KMS-11 (cell line): ENCODE data around the gene SNRPD1.
A peak's percentile ranks its signal among the peaks of the same experiment; 100 is the strongest.

ENCODE experiments used
- H2AFZ ChIP-seq: fragments of 200-600 bp; sonication (generic); 2 replicates; pipeline ENCODE4 v1.6.1; 2016; ENCODE audit warnings: antibody characterized with exemption, mixed run types, low read depth
- H3K27ac ChIP-seq: fragments of 200-600 bp; sonication (generic); 2 replicates; pipeline ENCODE4 v1.6.1; 2016; ENCODE audit warnings: mild to moderate bottlenecking, mixed run types
- H3K27me3 ChIP-seq: fragments of 200-600 bp; sonication (generic); 2 replicates; pipeline ENCODE4 v1.6.1; 2017; ENCODE audit warnings: mild to moderate bottlenecking, low read depth, mixed run types, moderate library complexity; ENCODE audit not compliant: insufficient read depth
- H3K36me3 ChIP-seq: fragments of 200-600 bp; sonication (generic); 2 replicates; pipeline ENCODE4 v1.6.1; 2017; ENCODE audit warnings: mild to moderate bottlenecking, mixed run types; ENCODE audit not compliant: insufficient read depth
- H3K4me1 ChIP-seq: fragments of 200-600 bp; sonication (generic); 2 replicates; pipeline ENCODE4 v1.6.1; 2016; ENCODE audit warnings: mild to moderate bottlenecking, low read depth, mixed run types; ENCODE audit not compliant: poor library complexity, severe bottlenecking
- H3K4me2 ChIP-seq: fragments of 200-600 bp; sonication (generic); 2 replicates; pipeline ENCODE4 v1.7.0; 2016; ENCODE audit warnings: mild to moderate bottlenecking, mixed run types
- H3K4me3 ChIP-seq: fragments of 200-600 bp; sonication (generic); IDR thresholded peaks from 2 replicates; pipeline ENCODE4 v1.6.1; 2017; ENCODE audit warnings: low read depth, low read length, mixed read lengths; ENCODE audit not compliant: insufficient read depth
- H3K79me2 ChIP-seq: fragments of 200-600 bp; sonication (generic); 2 replicates; pipeline ENCODE4 v1.6.1; 2016; ENCODE audit warnings: low read depth, mixed run types; ENCODE audit not compliant: insufficient read depth
- H3K9ac ChIP-seq: fragments of 200-600 bp; sonication (generic); 2 replicates; pipeline ENCODE4 v1.6.1; 2016; ENCODE audit warnings: mild to moderate bottlenecking, mixed run types
- H4K20me1 ChIP-seq: fragments of 200-600 bp; sonication (generic); 2 replicates; pipeline ENCODE4 v1.6.1; 2016; ENCODE audit warnings: mild to moderate bottlenecking, mixed run types; ENCODE audit not compliant: insufficient read depth
- CTCF ChIP-seq: fragments of 200-600 bp; sonication (generic); conservative IDR thresholded peaks from 2 replicates; pipeline ENCODE4 v1.6.1; 2017; ENCODE audit warnings: low read depth, mild to moderate bottlenecking, antibody characterized with exemption, low read length, moderate library complexity, mixed read lengths

SNRPD1 gene

DNA sequence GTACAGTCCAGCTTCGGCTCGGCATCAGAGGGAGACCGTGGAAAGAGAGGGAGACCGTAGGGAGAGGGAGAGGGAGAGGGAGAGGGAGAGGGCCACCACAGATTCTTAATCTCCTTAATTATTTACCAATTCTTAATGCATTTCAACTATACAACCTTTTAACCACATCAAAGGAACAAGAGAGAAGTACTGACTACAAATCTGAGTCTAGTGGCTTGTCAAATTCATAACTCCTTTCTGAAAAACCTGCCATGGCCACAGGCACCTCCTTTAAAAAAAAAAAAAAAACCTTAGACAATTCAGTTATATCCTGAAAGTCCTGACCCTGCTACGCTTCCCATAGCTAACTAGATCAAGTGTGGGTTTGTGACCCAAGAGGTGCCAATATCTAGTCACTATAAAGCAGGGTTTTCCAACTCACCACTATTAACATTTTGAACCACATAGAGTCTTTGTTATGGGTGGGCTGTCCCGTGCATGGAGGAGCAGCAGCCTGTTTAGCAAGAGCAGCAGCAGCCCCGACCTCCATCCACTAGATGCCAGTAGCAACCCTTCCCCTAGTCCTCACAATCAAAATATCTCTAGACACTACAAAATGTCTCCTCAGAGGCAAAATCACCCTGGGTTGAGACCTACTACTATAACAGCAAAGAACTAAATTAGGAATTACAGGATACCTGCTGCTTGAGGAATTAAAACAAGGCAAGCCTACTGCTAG lies 18.4 kb upstream of the SNRPD1 start:
- Histone ChIP-seq H4K20me1 (no peaks in the 10 kb centered on the region), H2AFZ (no peak overlapping the region), H3K9ac (no peak overlapping the region), H3K4me2 (no peak overlapping the region), H3K27ac (no peak overlapping the region), H3K4me3 (no peak overlapping the region), H3K27me3 (no peaks in the 10 kb centered on the region), H3K79me2 (peaks cover 54% of the 10 kb centered on the region), H3K4me1 (peaks cover 28% of the 10 kb centered on the region), H3K36me3 (no peaks in the 10 kb centered on the region)
- no peak for TF ChIP-seq CTCF

DNA sequence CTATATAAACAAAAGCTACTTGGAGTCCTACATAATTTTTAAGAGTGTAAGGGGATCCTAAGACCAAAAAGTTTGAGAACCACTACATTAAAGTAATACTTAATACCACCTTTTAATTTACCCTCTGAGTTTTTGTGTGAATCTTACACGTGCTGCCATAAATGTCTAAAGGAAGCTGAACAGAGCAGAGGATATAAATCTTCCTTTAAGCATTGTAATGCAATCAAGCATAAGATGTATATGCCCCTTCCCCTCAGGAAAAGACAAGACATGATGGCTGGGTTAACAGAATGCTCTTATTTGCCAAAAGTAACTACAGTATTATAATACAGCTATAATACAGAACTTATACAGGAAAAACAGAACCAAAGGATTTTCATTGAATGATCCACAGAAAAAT lies 14.5 kb upstream of the SNRPD1 start:
- Histone ChIP-seq H3K27me3 (no peaks in the 10 kb centered on the region), H3K36me3 (no peaks in the 10 kb centered on the region), H3K4me1 (peaks cover 37% of the 10 kb centered on the region), H3K4me2 (no peak overlapping the region; the same call in 1 of the 2 replicates), H3K79me2 (peaks cover 59% of the 10 kb centered on the region), H3K9ac (no peak overlapping the region), H2AFZ (no peak overlapping the region), H3K4me3 (no peak overlapping the region), H3K27ac (no peak overlapping the region), H4K20me1 (no peaks in the 10 kb centered on the region)
- TF ChIP-seq CTCF, result no peak

GRCh38 chr18:21598726-21599584 lies 13.2 kb upstream of the SNRPD1 start:
- Histone ChIP-seq H3K79me2 (peaks cover 55% of the 10 kb centered on the region), H3K4me2 (peak overlapping the region; percentile 67), H4K20me1 (no peaks in the 10 kb centered on the region), H3K4me3 (no peak overlapping the region), H3K27me3 (no peaks in the 10 kb centered on the region), H3K9ac (peak overlapping the region; percentile 81; the same call in 1 of the 2 replicates), H2AFZ (peak overlapping the region; percentile 100), H3K4me1 (peaks cover 37% of the 10 kb centered on the region), H3K27ac (peak overlapping the region; percentile 86), H3K36me3 (no peaks in the 10 kb centered on the region)
- no peak for TF ChIP-seq CTCF

DNA sequence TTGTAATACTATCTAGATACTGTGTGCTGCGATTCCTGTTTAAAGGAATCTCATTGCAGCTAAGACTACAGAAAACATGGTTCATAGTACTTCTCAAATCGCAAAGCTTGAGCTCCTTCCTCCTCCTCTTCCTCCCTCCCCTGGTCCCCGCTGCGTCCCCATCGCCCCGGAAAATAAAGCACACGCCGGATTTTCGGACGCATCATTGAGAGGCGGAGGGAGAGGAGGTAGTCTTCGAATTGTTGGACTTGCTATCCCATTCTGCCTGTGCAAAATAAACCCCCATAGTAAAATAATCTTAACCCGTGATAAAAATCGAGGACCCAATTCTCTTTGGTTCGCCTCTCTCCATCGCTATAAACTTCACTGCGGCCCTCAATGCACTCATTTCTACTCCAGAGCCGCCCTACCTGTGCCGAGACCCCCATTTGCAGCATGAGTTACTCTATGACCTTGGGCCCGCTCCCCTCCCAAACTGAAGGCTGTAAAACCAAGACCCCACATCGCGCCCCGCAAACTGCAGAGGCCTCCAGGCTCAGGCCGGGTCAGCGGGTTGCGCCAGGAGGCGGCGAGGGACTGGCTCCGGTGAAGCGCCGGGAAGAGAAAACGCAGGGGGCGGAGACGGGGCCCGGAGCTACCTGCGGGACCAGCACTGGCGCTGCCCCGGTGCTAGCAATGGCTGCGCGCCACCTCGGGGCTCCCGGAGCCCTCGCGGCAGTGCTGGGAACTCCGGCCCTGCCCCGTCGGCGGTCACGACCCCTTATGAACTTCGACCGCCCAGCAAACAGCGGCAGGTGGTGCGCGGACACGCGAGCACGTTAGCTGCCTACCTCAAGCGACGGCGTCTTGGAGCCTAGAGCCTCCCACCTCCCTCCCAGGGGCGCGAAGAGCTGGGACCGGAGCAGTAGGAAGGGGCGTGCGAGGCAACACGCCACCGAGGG lies 12.3 kb upstream of the SNRPD1 start:
- TF ChIP-seq CTCF, result no peak
- Histone ChIP-seq H3K4me3 (no peak overlapping the region), H4K20me1 (no peaks in the 10 kb centered on the region), H3K27me3 (no peaks in the 10 kb centered on the region), H3K9ac (peak overlapping the region; percentile 81), H3K4me2 (peak overlapping the region; percentile 67), H3K36me3 (no peaks in the 10 kb centered on the region), H2AFZ (peak overlapping the region; percentile 100), H3K79me2 (peaks cover 47% of the 10 kb centered on the region), H3K27ac (peak overlapping the region; percentile 86), H3K4me1 (peaks cover 39% of the 10 kb centered on the region)
